Esophagus squamous epithelium (tissue), 5 donors: ENCODE data around the gene APIP. TPM values are rescaled to one million over a fixed set of nuclear protein-coding genes. Genes with fewer than 3 reads are reported as not detected.

Experiments used
- DNase-seq: peaks from one replicate; lab custom pipeline; 2025; lab: John Stamatoyannopoulos, UW
- H3K27ac ChIP-seq, 4 donors: fragments of 200-600 bp; sonication (generic); one replicate each; pipeline ENCODE4 v1.5.1; 2016 to 2019; ENCODE audit warnings: mild to moderate bottlenecking in 1 of 4
- H3K27me3 ChIP-seq, 4 donors: fragments of 200-600 bp; sonication (generic); 1 replicate in 3 of 4; 2 replicates in 1 of 4; pipeline versions ENCODE4 v1.5.1 to v1.6.0; 2017 to 2021; ENCODE audit warnings: antibody characterized with exemption in 1 of 4
- H3K36me3 ChIP-seq, 3 donors: fragments of 200-600 bp; sonication (generic); one replicate each; pipeline ENCODE4 v1.5.1; 2016 to 2019
- H3K4me1 ChIP-seq, 3 donors: fragments of 200-600 bp; sonication (generic); one replicate each; pipeline ENCODE4 v1.5.1; 2017 to 2019
- H3K4me3 ChIP-seq, 4 donors: fragments of 200-600 bp; sonication (generic); 1 replicate in 3 of 4; 2 replicates in 1 of 4; pipeline ENCODE4 v1.5.1; 2016 to 2019; ENCODE audit warnings: mild to moderate bottlenecking in 2 of 4, moderate library complexity in 1 of 4
- H3K9me3 ChIP-seq, 3 donors: fragments of 200-600 bp; sonication (generic); one replicate each; pipeline ENCODE4 v1.5.1; 2016 to 2019
- POLR2A ChIP-seq, 4 donors: fragments of 450-650 bp; IDR thresholded peaks; one replicate each; pipeline ENCODE4 v1.6.1; 2017; ENCODE audit warnings: antibody characterized with exemption in 4 of 4, mild to moderate bottlenecking in 4 of 4, moderate library complexity in 3 of 4
- WGBS, 2 donors: methylation state at CpG; one replicate each; pipeline ENCODE4 v1.1.5; 2018; 5-methylcytosine and 5-hydroxymethylcytosine counted together
- intact Hi-C: fragments of 100-400 bp; cut with DNase I; formaldehyde crosslinking; loops from one replicate; pipeline ENCODE4 v1.15.0; 2022
- total RNA-seq, 4 donors: library from RNA; depleted of rRNA; stranded (reverse); fragments of >200 nt; gene quantifications; one replicate each; pipeline ENCODE4 v1.1.0, GENCODE V29; 2016
- TF ChIP-seq, protein P1 (sequence below), 6 experiments: fragments of 450-650 bp in 4 of 6; fragments of 200-600 bp in 2 of 6; sonication (generic) in 2 of 6; IDR thresholded peaks; one replicate each; pipeline ENCODE4 v1.5.1; 2016 to 2019; ENCODE audit warnings: antibody characterized with exemption in 6 of 6, mild to moderate bottlenecking in 4 of 6, moderate library complexity in 4 of 6
- donor health status: DM: yes; HTN: yes; CAD: no.

The APIP gene
- total RNA-seq, 4 donors from 2014 or later, result 11.5 to 21.9 (median 17.2) TPM

DNA sequence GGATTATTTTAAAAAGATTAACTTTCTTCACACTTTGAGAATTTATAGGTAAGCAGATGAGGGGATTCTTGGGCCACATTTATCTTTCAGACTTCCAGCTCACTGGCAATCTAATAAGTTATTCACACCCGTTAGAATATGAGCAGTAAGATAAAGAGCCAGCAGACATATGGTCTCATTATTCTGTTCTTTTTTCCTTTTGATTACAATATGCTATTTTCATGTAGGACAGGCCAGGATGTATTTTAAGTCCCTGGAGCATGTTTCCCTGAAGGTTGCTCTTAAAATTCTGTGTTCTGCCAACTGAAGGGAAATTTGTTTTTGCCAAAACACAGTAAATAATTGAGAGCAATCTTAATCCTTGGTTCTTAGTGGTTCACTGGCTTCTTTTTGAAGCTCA lies 22.4 kb upstream of the APIP start:
- Histone ChIP-seq H3K36me3 (peaks cover 0 to 17% (median 0%) of the 10 kb centered on the region in 3 donors), H3K27me3 (no peaks in the 10 kb centered on the region), H3K4me1 (no peaks in the 10 kb centered on the region), H3K4me3 (no peak overlapping the region), H3K27ac (no peak overlapping the region), H3K9me3 (no peaks in the 10 kb centered on the region)
- WGBS, 2 donors, result 65 to 74% methylated on average over 1 of the region's 1 CpG
- TF ChIP-seq, protein P1, sequence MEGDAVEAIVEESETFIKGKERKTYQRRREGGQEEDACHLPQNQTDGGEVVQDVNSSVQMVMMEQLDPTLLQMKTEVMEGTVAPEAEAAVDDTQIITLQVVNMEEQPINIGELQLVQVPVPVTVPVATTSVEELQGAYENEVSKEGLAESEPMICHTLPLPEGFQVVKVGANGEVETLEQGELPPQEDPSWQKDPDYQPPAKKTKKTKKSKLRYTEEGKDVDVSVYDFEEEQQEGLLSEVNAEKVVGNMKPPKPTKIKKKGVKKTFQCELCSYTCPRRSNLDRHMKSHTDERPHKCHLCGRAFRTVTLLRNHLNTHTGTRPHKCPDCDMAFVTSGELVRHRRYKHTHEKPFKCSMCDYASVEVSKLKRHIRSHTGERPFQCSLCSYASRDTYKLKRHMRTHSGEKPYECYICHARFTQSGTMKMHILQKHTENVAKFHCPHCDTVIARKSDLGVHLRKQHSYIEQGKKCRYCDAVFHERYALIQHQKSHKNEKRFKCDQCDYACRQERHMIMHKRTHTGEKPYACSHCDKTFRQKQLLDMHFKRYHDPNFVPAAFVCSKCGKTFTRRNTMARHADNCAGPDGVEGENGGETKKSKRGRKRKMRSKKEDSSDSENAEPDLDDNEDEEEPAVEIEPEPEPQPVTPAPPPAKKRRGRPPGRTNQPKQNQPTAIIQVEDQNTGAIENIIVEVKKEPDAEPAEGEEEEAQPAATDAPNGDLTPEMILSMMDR (IDR thresholded peaks at IDR 0.05), result no peak
- no peak for TF ChIP-seq POLR2A (IDR thresholded peaks at IDR 0.05)
- intact Hi-C loops, result no loop called here
- no peak for DNase-seq

DNA sequence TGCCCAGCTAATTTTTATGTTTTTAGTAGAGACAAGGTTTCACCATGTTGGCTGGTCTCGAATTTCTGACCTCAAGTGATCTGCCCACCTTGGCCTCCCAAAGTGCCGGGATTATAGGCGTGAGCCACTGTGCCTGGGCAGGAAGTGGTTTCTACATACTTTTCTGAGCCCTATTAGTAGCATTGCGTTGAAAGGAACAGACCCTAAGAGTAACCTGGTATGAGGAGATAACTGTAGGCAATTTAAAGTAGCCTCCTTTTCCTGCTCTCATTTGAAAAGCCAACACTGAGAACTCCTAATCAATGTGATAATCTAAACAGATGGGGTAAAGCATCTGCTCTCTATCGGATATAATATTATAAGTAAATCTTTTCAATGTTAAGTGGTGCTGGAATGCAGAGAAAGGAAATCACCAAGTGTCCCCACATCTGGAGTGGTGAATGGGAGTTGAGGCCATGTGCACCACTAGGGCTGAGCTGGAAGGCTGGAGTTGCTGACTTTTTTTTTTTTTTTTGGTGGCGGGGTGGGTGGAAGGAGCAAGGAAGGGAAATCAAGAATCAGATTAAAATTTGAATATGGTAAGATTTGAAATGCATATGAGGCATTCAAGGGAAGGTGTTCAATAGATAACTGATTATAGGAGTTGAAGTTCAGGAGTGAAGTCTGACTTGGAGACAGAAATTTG lies 20.9 kb upstream of the APIP start:
- no peak for DNase-seq
- intact Hi-C loops, result no loop called here
- 81 to 94% methylated on average over 6 of the region's 6 CpGs for WGBS, 2 donors
- H3K36me3 ChIP-seq, result peaks cover 0 to 32% (median 0%) of the 10 kb centered on the region in 3 donors
- TF ChIP-seq POLR2A (IDR thresholded peaks at IDR 0.05), result no peak
- TF ChIP-seq, protein P1 (IDR thresholded peaks at IDR 0.05), result no peak
- no peak overlapping the region for H3K4me3 ChIP-seq
- no peaks in the 10 kb centered on the region for H3K9me3 ChIP-seq
- no peaks in the 10 kb centered on the region for H3K27me3 ChIP-seq
- H3K27ac ChIP-seq, result no peak overlapping the region
- H3K4me1 ChIP-seq, result no peaks in the 10 kb centered on the region

DNA sequence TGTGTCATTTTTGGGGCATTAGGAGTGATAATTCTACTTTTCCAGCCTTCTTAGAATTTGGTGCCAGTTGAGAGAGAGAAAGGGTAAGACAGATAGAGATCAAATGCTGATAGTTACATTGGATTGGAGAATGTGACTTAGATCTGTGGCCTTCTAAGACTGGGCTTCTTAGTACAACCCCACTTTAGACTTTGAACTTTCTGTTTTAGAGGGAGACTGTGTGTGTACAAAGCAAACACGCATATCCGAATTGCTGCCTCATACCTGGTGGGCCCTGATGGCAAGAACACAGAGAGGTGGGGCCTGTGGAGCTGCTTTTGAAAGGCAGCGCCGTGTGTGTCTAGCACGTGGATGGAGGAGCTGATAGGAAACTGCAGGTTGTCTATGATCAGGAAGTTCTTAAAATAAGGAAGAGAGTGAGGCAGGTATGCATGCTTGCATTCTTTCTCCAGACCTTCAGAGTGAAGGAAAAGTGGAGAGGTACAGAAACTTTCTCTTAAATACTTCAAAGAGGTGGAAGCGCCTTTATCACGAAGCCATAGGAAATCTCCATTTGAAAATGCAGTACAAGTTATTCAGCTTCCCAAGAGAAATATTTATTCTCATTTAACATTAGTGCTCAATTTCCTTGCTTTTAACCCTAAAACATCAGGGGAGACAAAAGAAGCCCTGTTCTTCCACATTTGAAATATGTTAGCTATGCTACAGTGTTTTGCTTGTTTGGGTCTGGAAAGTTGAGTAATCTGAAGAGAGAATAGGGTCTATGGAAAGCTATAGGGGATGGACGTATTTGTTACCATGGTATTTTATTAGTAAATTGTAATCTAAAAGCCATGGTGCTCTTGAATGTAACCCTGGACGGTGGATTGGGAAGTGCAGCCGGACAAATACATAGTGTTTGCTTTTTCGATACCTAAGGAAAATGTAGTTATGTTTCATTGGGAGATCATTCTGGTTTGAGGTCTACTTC lies 13.9 kb upstream of the APIP start:
- 90 to 92% methylated on average over 11 of the region's 11 CpGs for WGBS, 2 donors
- Histone ChIP-seq H3K27me3 (no peaks in the 10 kb centered on the region), H3K9me3 (no peaks in the 10 kb centered on the region), H3K4me3 (no peak overlapping the region), H3K36me3 (peaks cover 0 to 22% (median 0%) of the 10 kb centered on the region in 3 donors), H3K27ac (no peak overlapping the region), H3K4me1 (peaks cover 0 to 23% (median 12%) of the 10 kb centered on the region in 3 donors)
- no peak for TF ChIP-seq POLR2A (IDR thresholded peaks at IDR 0.05)
- TF ChIP-seq, protein P1 (IDR thresholded peaks at IDR 0.05), result no peak
- no peak for DNase-seq
- intact Hi-C loops, result no loop called here

DNA sequence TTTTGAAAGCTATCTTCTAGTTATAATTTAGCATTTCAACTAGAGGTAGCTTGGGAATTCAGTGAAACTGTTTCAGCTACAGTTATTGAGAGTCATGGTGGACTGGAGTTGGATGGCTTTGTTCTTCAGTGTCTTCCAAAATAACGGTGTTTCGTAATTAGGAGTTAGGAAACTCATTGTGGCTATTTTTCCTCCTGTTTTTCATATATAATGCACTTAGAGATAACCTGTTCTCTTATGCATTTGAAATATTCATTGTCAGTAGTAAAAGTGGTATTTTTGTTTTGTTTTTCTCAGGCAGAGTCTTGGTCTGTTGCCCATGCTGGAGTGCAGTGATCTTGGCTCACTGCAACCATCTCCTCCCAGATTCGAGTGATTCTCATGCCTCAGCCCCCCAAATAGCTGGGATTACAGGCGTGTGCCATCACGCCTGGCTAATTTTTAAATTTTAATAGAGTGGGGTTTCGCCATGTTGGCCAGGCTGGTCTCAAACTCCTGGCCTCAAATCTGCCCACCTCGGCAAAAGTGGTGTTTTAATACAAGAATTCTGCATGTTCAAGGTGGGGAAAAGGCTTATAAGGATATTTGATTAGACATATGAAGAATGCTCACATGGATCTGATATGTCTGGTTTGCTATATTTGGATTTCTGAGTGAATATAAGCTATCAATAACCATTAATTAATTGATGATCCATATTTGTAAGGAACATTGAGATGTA lies 12.9 kb upstream of the APIP start:
- WGBS, 2 donors, result 86 to 89% methylated on average over 7 of the region's 7 CpGs
- Histone ChIP-seq H3K9me3 (no peaks in the 10 kb centered on the region), H3K4me1 (peaks cover 0 to 33% (median 17%) of the 10 kb centered on the region in 3 donors), H3K27me3 (no peaks in the 10 kb centered on the region), H3K27ac (no peak overlapping the region), H3K36me3 (peaks cover 0 to 22% (median 0%) of the 10 kb centered on the region in 3 donors), H3K4me3 (no peak overlapping the region)
- no peak for DNase-seq
- intact Hi-C loops, result no loop called here
- TF ChIP-seq POLR2A (IDR thresholded peaks at IDR 0.05), result no peak
- TF ChIP-seq, protein P1 (IDR thresholded peaks at IDR 0.05), result no peak
